NCI-H524 treated with DMSO at 0.1 percent for 48 hours (cell line): ENCODE measurements around the gene INSR.
"Not testable (repeated sequence)": the region's sequence is repeated elsewhere in the genome, so short reads cannot be mapped to it uniquely, and the experiment has no call there.

ENCODE experiments used
- DNase-seq: peaks from one replicate; lab custom pipeline; 2025; lab: John Stamatoyannopoulos, UW

The INSR gene

GRCh38 chr19:7195046-7195445 is 99.2 kb downstream of the INSR start:
- no peak for DNase-seq

- no peak for DNase-seq
Observed at GRCh38 chr19:7194566-7194965, 99.6 kb downstream of the INSR start.

GRCh38 chr19:7191946-7192691 is 102.1 kb downstream of the INSR start:
- no peak for DNase-seq

GRCh38 chr19:7188698-7189629 is 105.2 kb downstream of the INSR start:
- no peak for DNase-seq

GRCh38 chr19:7187605-7188339 is 106.4 kb downstream of the INSR start:
- DNase-seq, result no peak

GRCh38 chr19:7182489-7182888 is 111.7 kb downstream of the INSR start:
- DNase-seq, result no peak

GRCh38 chr19:7179917-7180306 is 114.3 kb downstream of the INSR start:
- no peak for DNase-seq

GRCh38 chr19:7177926-7178325 is 116.3 kb downstream of the INSR start:
- no peak for DNase-seq

- no peak for DNase-seq
Observed at GRCh38 chr19:7176792-7177191, 117.4 kb downstream of the INSR start.

GRCh38 chr19:7172794-7173193 is 121.4 kb downstream of the INSR start:
- no peak for DNase-seq

GRCh38 chr19:7170983-7171382 is 123.2 kb downstream of the INSR start:
- DNase-seq, result no peak

- no peak for DNase-seq
Observed at GRCh38 chr19:7168941-7169340, 125.3 kb downstream of the INSR start.

- DNase-seq, result no peak
Observed at GRCh38 chr19:7161292-7161691, 132.9 kb downstream of the INSR start.

- DNase-seq, result no peak
Observed at GRCh38 chr19:7159105-7159933, 134.9 kb downstream of the INSR start.

GRCh38 chr19:7153022-7153421 is 141.2 kb downstream of the INSR start:
- no peak for DNase-seq

GRCh38 chr19:7152568-7152967 is 141.6 kb downstream of the INSR start:
- no peak for DNase-seq

- no peak for DNase-seq
Observed at GRCh38 chr19:7149956-7150705, 144.1 kb downstream of the INSR start.

GRCh38 chr19:7147119-7147675 is 147.0 kb downstream of the INSR start:
- not testable (repeated sequence) for DNase-seq

- DNase-seq, result not testable (repeated sequence)
Observed at GRCh38 chr19:7146086-7146485, 148.1 kb downstream of the INSR start.

- no peak for DNase-seq
Observed at GRCh38 chr19:7145494-7145893, 148.7 kb downstream of the INSR start.
